Upper lobe of left lung (tissue), 6 donors: ENCODE data around the gene ACSL3. TPM values are rescaled to one million over a fixed set of nuclear protein-coding genes. Genes with fewer than 3 reads are reported as not detected.

Experiments used
- ATAC-seq, 2 donors: fragments of 200-7000 bp; cut with Tn5 transposase; one replicate each; pipeline ENCODE4 v1.9.1; 2022; ENCODE audit warnings: mild to moderate bottlenecking in 2 of 2, moderate library complexity in 2 of 2; ENCODE audit not compliant: low FRiP score in 2 of 2
- DNase-seq, 2 donors: peaks; one replicate each; pipeline ENCODE4 v3.0.0-alpha.2; 2019 to 2020
- H3K27ac ChIP-seq, 4 donors: fragments of 200-600 bp; sonication (generic); one replicate each; pipeline ENCODE4 v1.5.1; 2016 to 2019
- H3K27me3 ChIP-seq, 4 donors: fragments of 200-600 bp; sonication (generic); one replicate each; pipeline ENCODE4 v1.5.1; 2017 to 2019
- H3K36me3 ChIP-seq, 4 donors: fragments of 200-600 bp; sonication (generic); one replicate each; pipeline ENCODE4 v1.5.1; 2016 to 2019
- H3K4me1 ChIP-seq, 4 donors: fragments of 200-600 bp; sonication (generic); one replicate each; pipeline ENCODE4 v1.5.1; 2018 to 2019
- H3K4me3 ChIP-seq, 4 donors: fragments of 200-600 bp; sonication (generic); one replicate each; pipeline ENCODE4 v1.5.1; 2017 to 2019; ENCODE audit warnings: mild to moderate bottlenecking in 2 of 4, moderate library complexity in 1 of 4
- H3K9me3 ChIP-seq, 4 donors: fragments of 200-600 bp; sonication (generic); one replicate each; pipeline ENCODE4 v1.5.1; 2018 to 2019
- CTCF ChIP-seq, 6 experiments: fragments of 450-650 bp in 4 of 6; fragments of 200-600 bp in 2 of 6; sonication (generic) in 2 of 6; IDR thresholded peaks; one replicate each; pipeline ENCODE4 v1.5.1; 2016 to 2019; ENCODE audit warnings: antibody characterized with exemption in 6 of 6
- EP300 ChIP-seq, 4 donors: sonication (generic); formaldehyde crosslinking; IDR thresholded peaks; one replicate each; pipeline ENCODE4 v1.5.1; 2017; ENCODE audit warnings: antibody characterized with exemption in 4 of 4, control low read depth in 2 of 4
- POLR2A ChIP-seq, 4 donors: fragments of 450-650 bp; IDR thresholded peaks; one replicate each; pipeline ENCODE4 v1.5.1; 2016 to 2017; ENCODE audit warnings: antibody characterized with exemption in 4 of 4, mild to moderate bottlenecking in 2 of 4
- POLR2AphosphoS5 ChIP-seq, 2 donors: sonication (generic); formaldehyde crosslinking; IDR thresholded peaks; one replicate each; pipeline ENCODE4 v1.5.1; 2017; ENCODE audit warnings: antibody characterized with exemption in 2 of 2
- WGBS, 2 donors: methylation state at CpG; one replicate each; pipeline ENCODE4 v1.1.5; 2017 to 2018; 5-methylcytosine and 5-hydroxymethylcytosine counted together
- total RNA-seq, 6 donors: library from RNA; depleted of rRNA in 4 of 6; stranded (reverse); fragments of >200 nt in 4 of 6; gene quantifications; one replicate each; pipeline versions ENCODE4 v1.1.0 to v1.2.1, GENCODE V29; 2016 to 2021
- donor health status: DM: no; HTN: no; CAD: no; lungs with moderate emphysema.
- donor health status: DM: no; HTN: yes; CAD: no; lungs with severe emphysema.

Gene ACSL3
- total RNA-seq, 6 donors from 2014 or later: 35.6 to 86.0 (median 69.9) TPM

GRCh38 chr2:222833410-222833809 lies 27.4 kb upstream of the ACSL3 start:
- no peak for ATAC-seq
- Histone ChIP-seq H3K27ac (no peak overlapping the region), H3K36me3 (no peaks in the 10 kb centered on the region), H3K4me3 (no peak overlapping the region), H3K9me3 (no peaks in the 10 kb centered on the region), H3K4me1 (no peaks in the 10 kb centered on the region), H3K27me3 (no peaks in the 10 kb centered on the region)
- no peak for DNase-seq
- WGBS, 2 donors: 91 to 96% methylated on average over 2 of the region's 2 CpGs
- TF ChIP-seq POLR2A (IDR thresholded peaks at IDR 0.05): no peak
- no peak for TF ChIP-seq EP300 (IDR thresholded peaks at IDR 0.05)
- TF ChIP-seq CTCF (IDR thresholded peaks at IDR 0.05): no peak
- TF ChIP-seq POLR2AphosphoS5 (IDR thresholded peaks at IDR 0.05): no peak

- 74 to 77% methylated on average over 8 of the region's 8 CpGs for WGBS, 2 donors
- ATAC-seq (no peak), DNase-seq (no peak)
- no peak overlapping the region for H3K27ac ChIP-seq
- no peak for TF ChIP-seq POLR2A (IDR thresholded peaks at IDR 0.05)
- no peak for TF ChIP-seq CTCF (IDR thresholded peaks at IDR 0.05)
- no peak for TF ChIP-seq EP300 (IDR thresholded peaks at IDR 0.05)
- TF ChIP-seq POLR2AphosphoS5 (IDR thresholded peaks at IDR 0.05): no peak
- no peak overlapping the region for H3K4me3 ChIP-seq
- H3K4me1 ChIP-seq: no peaks in the 10 kb centered on the region
- H3K27me3 ChIP-seq: no peaks in the 10 kb centered on the region
- H3K36me3 ChIP-seq: no peaks in the 10 kb centered on the region
- no peaks in the 10 kb centered on the region for H3K9me3 ChIP-seq
These were observed 25.6 kb upstream of the ACSL3 start for GRCh38 chr2:222835143-222835822.

- Histone ChIP-seq H3K4me3 (no peak overlapping the region), H3K9me3 (no peaks in the 10 kb centered on the region), H3K4me1 (no peaks in the 10 kb centered on the region), H3K27me3 (no peaks in the 10 kb centered on the region), H3K27ac (no peak overlapping the region), H3K36me3 (no peaks in the 10 kb centered on the region)
- TF ChIP-seq POLR2AphosphoS5 (IDR thresholded peaks at IDR 0.05) (no peak), CTCF (IDR thresholded peaks at IDR 0.05) (no peak)
- WGBS, 2 donors: 79 to 80% methylated on average over 5 of the region's 5 CpGs
- no peak for ATAC-seq
- DNase-seq: no peak
These were observed 25.0 kb upstream of the ACSL3 start for GRCh38 chr2:222835823-222836151.

GRCh38 chr2:222837643-222838056 lies 23.2 kb upstream of the ACSL3 start:
- peak in 1 of 2 donors; percentile 55 for ATAC-seq
- no peak for DNase-seq
- H3K4me3 ChIP-seq: no peak overlapping the region
- no peak overlapping the region for H3K27ac ChIP-seq
- no peaks in the 10 kb centered on the region for H3K36me3 ChIP-seq
- TF ChIP-seq EP300 (IDR thresholded peaks at IDR 0.05) (no peak), POLR2AphosphoS5 (IDR thresholded peaks at IDR 0.05) (no peak), CTCF (IDR thresholded peaks at IDR 0.05) (no peak), POLR2A (IDR thresholded peaks at IDR 0.05) (no peak)
- H3K9me3 ChIP-seq: no peaks in the 10 kb centered on the region
- H3K27me3 ChIP-seq: no peaks in the 10 kb centered on the region
- 64 to 68% methylated on average over 4 of the region's 4 CpGs for WGBS, 2 donors
- peaks cover 1 to 7% (median 4%) of the 10 kb centered on the region in 4 donors for H3K4me1 ChIP-seq
